ENCODE measurements around the gene IL1RAPL2. TPM values are rescaled to one million over a fixed set of nuclear protein-coding genes. Genes with fewer than 3 reads are reported as not detected.
"Not testable (repeated sequence)": the region's sequence is repeated elsewhere in the genome, so short reads cannot be mapped to it uniquely, and the experiment has no call there.

IL1RAPL2 gene
- total and polyA plus RNA-seq, 2 donors (not counting 3 experiments of a cell fraction or from before 2014, with no cell fraction given) = not detected

GRCh38 chrX:105115596-105116320 is 549.8 kb downstream of the IL1RAPL2 start:
- H3K4me1 ChIP-seq (ENCODE audit: control insufficient read depth, extremely low read depth, insufficient read depth, low read length); H2AFZ ChIP-seq (ENCODE audit: low read depth, low read length); H3K4me3 ChIP-seq (replicated peaks in 1 of 3; ENCODE audit: insufficient read depth in 1 of 3, low read depth in 1 of 3, low read length in 3 of 3); H3K9ac ChIP-seq (replicated peaks; ENCODE audit: extremely low read depth, insufficient read depth, low read length); FAIRE-seq; intact Hi-C loops (cut with micrococcal nuclease); H3K9me1 ChIP-seq (replicated peaks; ENCODE audit: control insufficient read depth, extremely low read depth, insufficient read depth, low read length); H4K20me1 ChIP-seq (replicated peaks; ENCODE audit: control insufficient read depth, extremely low read depth, insufficient read depth, low read length); dilution Hi-C loops (cut with MboI; ENCODE audit: extremely low pct_ligation_motif_present, low sequenced_read_pairs); H3K36me3 ChIP-seq (ENCODE audit: control insufficient read depth in 2 of 2, extremely low read depth in 1 of 2, insufficient read depth in 2 of 2, low read length in 2 of 2); POLR2A ChIA-PET; H3K9me3 ChIP-seq (replicated peaks; ENCODE audit: control insufficient read depth, insufficient read depth, low read length); H3K27me3 ChIP-seq (ENCODE audit: control insufficient read depth in 2 of 2, insufficient read depth in 2 of 2, low read length in 2 of 2); H3K79me2 ChIP-seq (ENCODE audit: control insufficient read depth, insufficient read depth, low read length); BruUV-seq (replicated peaks); H3K4me2 ChIP-seq (ENCODE audit: insufficient read depth, low read length); CTCF ChIA-PET; H3K27ac ChIP-seq (ENCODE audit: insufficient read depth, low read depth, low read length); DNase-seq (ENCODE audit: low read depth, low spot score): not testable (repeated sequence)

- Histone ChIP-seq H3K27ac (ENCODE audit: insufficient read depth, low read depth, low read length) (no peak overlapping the region), H3K9ac (replicated peaks; ENCODE audit: extremely low read depth, insufficient read depth, low read length) (no peak overlapping the region), H3K9me3 (replicated peaks; ENCODE audit: control insufficient read depth, insufficient read depth, low read length) (no peaks in the 10 kb centered on the region), H2AFZ (ENCODE audit: low read depth, low read length) (no peak overlapping the region), H3K4me3 (replicated peaks in 1 of 3; ENCODE audit: insufficient read depth in 1 of 3, low read depth in 1 of 3, low read length in 3 of 3) (no peak overlapping the region), H3K27me3 (ENCODE audit: control insufficient read depth in 2 of 2, insufficient read depth in 2 of 2, low read length in 2 of 2) (no peaks in the 10 kb centered on the region), H3K79me2 (ENCODE audit: control insufficient read depth, insufficient read depth, low read length) (no peaks in the 10 kb centered on the region), H3K4me1 (ENCODE audit: control insufficient read depth, extremely low read depth, insufficient read depth, low read length) (no peaks in the 10 kb centered on the region), H3K36me3 (ENCODE audit: control insufficient read depth in 2 of 2, extremely low read depth in 1 of 2, insufficient read depth in 2 of 2, low read length in 2 of 2) (no peaks in the 10 kb centered on the region), H3K4me2 (ENCODE audit: insufficient read depth, low read length) (no peak overlapping the region), H4K20me1 (replicated peaks; ENCODE audit: control insufficient read depth, extremely low read depth, insufficient read depth, low read length) (no peaks in the 10 kb centered on the region), H3K9me1 (replicated peaks; ENCODE audit: control insufficient read depth, extremely low read depth, insufficient read depth, low read length) (no peaks in the 10 kb centered on the region)
- intact Hi-C loops (cut with micrococcal nuclease) (no loop called here), dilution Hi-C loops (cut with MboI; ENCODE audit: extremely low pct_ligation_motif_present, low sequenced_read_pairs) (no loop called here)
- DNase-seq (ENCODE audit: low read depth, low spot score) = no peak
- no peak for TF ChIP-seq EZH2 (IDR thresholded peaks at IDR 0.05; ENCODE audit: borderline replicate concordance, low read depth, low read length, severe bottlenecking)
- TF ChIP-seq FOS (IDR thresholded peaks at IDR 0.05; ENCODE audit: borderline replicate concordance, insufficient read depth, low read length) = no peak
- no peak for TF ChIP-seq JUN (IDR thresholded peaks at IDR 0.05; ENCODE audit: borderline replicate concordance, insufficient read depth, insufficient read length, low read depth)
- TF ChIP-seq MYC (IDR thresholded peaks at IDR 0.05; ENCODE audit: low read depth, low read length) = no peak
- TF ChIP-seq, protein P1, sequence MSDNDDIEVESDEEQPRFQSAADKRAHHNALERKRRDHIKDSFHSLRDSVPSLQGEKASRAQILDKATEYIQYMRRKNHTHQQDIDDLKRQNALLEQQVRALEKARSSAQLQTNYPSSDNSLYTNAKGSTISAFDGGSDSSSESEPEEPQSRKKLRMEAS (IDR thresholded peaks at IDR 0.05; ENCODE audit: insufficient read depth, insufficient read length) = no peak
- TF ChIP-seq POLR2A (IDR thresholded peaks at IDR 0.05; ENCODE audit: low read depth, low read length) = no peak
- no peak for TF ChIP-seq GATA2 (IDR thresholded peaks at IDR 0.05; ENCODE audit: insufficient read depth, insufficient read length, low read depth, low read length)
- TF ChIP-seq, protein P2, sequence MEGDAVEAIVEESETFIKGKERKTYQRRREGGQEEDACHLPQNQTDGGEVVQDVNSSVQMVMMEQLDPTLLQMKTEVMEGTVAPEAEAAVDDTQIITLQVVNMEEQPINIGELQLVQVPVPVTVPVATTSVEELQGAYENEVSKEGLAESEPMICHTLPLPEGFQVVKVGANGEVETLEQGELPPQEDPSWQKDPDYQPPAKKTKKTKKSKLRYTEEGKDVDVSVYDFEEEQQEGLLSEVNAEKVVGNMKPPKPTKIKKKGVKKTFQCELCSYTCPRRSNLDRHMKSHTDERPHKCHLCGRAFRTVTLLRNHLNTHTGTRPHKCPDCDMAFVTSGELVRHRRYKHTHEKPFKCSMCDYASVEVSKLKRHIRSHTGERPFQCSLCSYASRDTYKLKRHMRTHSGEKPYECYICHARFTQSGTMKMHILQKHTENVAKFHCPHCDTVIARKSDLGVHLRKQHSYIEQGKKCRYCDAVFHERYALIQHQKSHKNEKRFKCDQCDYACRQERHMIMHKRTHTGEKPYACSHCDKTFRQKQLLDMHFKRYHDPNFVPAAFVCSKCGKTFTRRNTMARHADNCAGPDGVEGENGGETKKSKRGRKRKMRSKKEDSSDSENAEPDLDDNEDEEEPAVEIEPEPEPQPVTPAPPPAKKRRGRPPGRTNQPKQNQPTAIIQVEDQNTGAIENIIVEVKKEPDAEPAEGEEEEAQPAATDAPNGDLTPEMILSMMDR (IDR thresholded peaks at IDR 0.05; ENCODE audit: extremely low read depth in 1 of 2, insufficient read depth in 1 of 2, low read depth in 1 of 2, low read length in 2 of 2) = no peak
- TF ChIP-seq POLR2AphosphoS5 (IDR thresholded peaks at IDR 0.05; ENCODE audit: insufficient read depth, low read depth, low read length) = no peak
- ChIA-PET CTCF (no interaction called here), POLR2A (no interaction called here)
- FAIRE-seq = no peak
- no TSS peak for BruUV-seq (replicated peaks)
Measured at GRCh38 chrX:105116486-105116885, 550.5 kb downstream of the IL1RAPL2 start.
